ENCODE results near the gene REM2.
"Not testable (repeated sequence)": the region's sequence is repeated elsewhere in the genome, so short reads cannot be mapped to it uniquely, and the experiment has no call there.

The REM2 gene

DNA sequence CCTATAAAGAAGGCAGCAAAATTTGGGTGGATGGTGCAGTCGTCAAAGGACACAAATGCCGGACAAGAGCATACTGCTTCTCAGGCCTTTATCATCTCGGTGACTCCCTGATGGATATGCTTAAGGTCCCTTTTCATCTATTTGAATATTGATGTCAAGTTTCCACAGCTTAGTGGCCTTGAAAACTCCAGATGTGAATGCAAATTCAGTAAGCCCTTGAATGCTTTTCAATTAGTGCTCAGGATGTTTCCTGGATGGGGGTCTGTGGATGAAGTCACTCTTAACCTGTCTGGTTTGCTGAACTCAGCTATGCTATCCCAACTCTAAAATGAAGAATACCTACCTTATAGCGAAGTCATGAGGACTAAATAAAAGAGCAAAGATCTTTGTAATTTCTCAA, 10.7 kb downstream of the REM2 start:
- in situ Hi-C loops (cut with MboI; ENCODE audit: low sequenced_read_pairs): no loop called here

DNA sequence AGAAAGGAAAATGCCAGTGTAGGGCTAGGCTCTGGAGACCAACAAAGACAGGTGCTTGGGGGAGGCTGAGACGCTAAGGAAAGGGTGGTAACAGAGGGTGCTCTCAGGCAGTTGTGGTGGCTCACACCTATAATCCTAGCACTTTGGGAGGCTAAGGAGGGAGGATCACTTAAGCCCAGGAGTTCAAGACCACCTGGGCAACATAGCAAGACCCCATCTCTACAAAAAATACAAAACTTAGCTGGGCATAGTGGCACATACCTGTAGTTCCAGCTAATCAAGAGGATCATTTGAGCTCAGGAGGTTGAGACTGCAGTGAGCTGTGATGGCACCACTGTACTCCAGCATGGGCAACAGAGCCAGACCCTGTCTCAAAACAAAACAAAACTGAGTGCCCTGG, 12.4 kb downstream of the REM2 start:
- in situ Hi-C loops (cut with MboI; ENCODE audit: low sequenced_read_pairs): no loop called here

GRCh38 chr14:22896356-22896755, 13.3 kb downstream of the REM2 start:
- in situ Hi-C loops (cut with MboI; ENCODE audit: low sequenced_read_pairs): no loop called here

- in situ Hi-C loops (cut with MboI; ENCODE audit: low sequenced_read_pairs): no loop called here
Measured at GRCh38 chr14:22896760-22897159, 13.7 kb downstream of the REM2 start.

DNA sequence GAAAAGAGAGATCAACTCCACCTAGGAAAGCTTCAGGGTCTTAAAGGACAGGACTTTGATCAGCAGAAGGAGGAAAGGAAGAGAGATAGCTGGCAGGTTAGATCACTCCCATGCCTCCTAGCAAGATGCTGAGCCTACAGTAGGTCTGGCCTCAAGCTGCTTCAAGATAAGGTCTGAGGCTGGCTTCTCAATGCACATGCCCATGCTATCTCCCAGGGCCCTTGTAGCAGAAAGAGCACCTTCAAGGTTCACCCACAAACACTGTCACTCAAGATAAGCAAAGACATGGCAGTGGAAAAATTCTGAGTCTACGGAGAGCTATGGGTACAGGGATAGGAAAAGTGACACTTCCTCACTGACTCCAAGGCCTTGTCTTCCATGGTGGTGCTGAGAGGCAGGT, 14.3 kb downstream of the REM2 start:
- in situ Hi-C loops (cut with MboI; ENCODE audit: low sequenced_read_pairs): no loop called here

GRCh38 chr14:22898302-22899090, 15.5 kb downstream of the REM2 start:
- in situ Hi-C loops (cut with MboI; ENCODE audit: low sequenced_read_pairs): no loop called here

- in situ Hi-C loops (cut with MboI; ENCODE audit: low sequenced_read_pairs): no loop called here
Measured at GRCh38 chr14:22900081-22900799, 17.2 kb downstream of the REM2 start.

GRCh38 chr14:22901799-22902198, 18.8 kb downstream of the REM2 start:
- in situ Hi-C loops (cut with MboI; ENCODE audit: low sequenced_read_pairs): no loop called here

GRCh38 chr14:22903742-22904087, 20.7 kb downstream of the REM2 start:
- in situ Hi-C loops (cut with MboI; ENCODE audit: low sequenced_read_pairs): no loop called here

DNA sequence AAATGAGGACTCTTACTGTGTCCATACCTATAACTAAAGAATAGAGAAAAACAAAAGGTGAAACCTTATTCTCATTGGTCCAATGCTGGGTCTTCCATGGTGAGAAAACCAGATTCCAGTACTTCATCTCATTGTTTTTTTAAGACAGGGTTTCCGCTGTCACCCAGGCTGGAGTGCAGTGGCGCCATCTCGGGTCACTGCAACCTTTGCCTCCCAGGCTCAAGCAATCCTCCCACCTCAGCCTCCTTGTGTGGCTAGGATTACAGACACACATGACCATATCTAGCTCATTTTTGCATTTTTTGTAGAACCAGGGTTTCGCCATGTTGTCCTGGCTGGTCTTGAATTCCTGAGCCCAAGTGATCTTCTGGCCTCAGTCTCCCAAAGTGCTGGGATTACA, 22.6 kb downstream of the REM2 start:
- in situ Hi-C loops (cut with MboI; ENCODE audit: low sequenced_read_pairs): no loop called here

GRCh38 chr14:22906073-22906472, 23.1 kb downstream of the REM2 start:
- in situ Hi-C loops (cut with MboI; ENCODE audit: low sequenced_read_pairs): no loop called here

- in situ Hi-C loops (cut with MboI; ENCODE audit: low sequenced_read_pairs): no loop called here
Measured at GRCh38 chr14:22907429-22907828, 24.4 kb downstream of the REM2 start.

- in situ Hi-C loops (cut with MboI; ENCODE audit: low sequenced_read_pairs): no loop called here
Measured at GRCh38 chr14:22908601-22909000, 25.6 kb downstream of the REM2 start.

GRCh38 chr14:22910916-22911315, 27.9 kb downstream of the REM2 start:
- in situ Hi-C loops (cut with MboI; ENCODE audit: low sequenced_read_pairs): no loop called here

DNA sequence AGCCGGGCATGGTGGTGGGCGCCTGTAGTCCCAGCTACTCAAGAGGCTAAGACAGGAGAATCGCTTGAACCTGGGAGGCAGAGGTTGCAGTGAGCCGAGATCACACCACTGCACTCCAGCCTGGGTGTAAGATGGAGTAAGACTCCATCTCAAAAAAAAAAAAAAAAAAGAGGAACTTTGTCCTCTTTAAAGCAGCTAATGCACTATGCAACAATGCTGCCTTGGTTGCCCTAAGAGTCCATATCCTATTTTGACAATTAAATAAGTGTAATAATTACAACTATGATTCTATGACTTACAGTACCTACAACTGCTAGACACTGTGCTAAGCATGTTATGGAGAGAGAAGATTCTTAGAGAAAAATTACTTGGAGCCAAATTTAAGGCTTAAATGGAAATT, 31.8 kb downstream of the REM2 start:
- in situ Hi-C loops (cut with MboI; ENCODE audit: low sequenced_read_pairs): not testable (repeated sequence)

DNA sequence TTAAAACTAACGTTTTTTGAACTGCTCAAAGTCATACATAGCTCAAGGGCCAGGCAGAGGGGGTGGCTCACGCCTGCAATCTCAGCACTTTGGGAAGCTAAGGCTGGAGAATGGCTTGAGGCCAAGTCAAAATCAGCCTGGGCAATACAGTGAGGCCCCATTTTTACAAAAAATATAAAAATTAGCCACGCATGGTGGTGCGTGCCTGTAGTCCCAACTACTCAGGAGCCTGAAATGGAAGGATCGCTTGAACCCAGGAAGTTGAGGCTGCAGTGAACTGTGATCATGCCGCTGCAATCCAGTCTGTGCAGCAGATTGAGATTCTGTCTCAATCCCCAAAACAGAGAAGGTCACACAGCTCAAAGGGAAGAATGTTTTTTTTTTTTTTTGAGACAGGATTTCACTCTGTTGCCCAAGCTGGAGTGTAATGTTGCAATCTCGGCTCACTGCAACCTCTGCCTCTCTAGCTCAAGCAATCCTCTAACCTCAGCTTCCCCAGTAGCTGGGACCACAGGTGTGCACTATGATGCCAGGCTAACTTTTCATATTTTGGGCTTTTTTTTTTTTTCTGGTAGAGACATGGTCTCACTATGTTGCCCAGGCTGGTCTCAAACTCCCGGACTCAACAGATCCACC, 33.0 kb downstream of the REM2 start:
- in situ Hi-C loops (cut with MboI; ENCODE audit: low sequenced_read_pairs): no loop called here

- in situ Hi-C loops (cut with MboI; ENCODE audit: low sequenced_read_pairs): no loop called here
Measured at GRCh38 chr14:22918804-22919600, 36.0 kb downstream of the REM2 start, which contains the start of gene RBM23. Gene RBM23, minus strand, starts transcription at chr14:22919149.

- in situ Hi-C loops (cut with MboI; ENCODE audit: low sequenced_read_pairs): no loop called here
Measured at GRCh38 chr14:22919601-22919921, 36.5 kb downstream of the REM2 start.

DNA sequence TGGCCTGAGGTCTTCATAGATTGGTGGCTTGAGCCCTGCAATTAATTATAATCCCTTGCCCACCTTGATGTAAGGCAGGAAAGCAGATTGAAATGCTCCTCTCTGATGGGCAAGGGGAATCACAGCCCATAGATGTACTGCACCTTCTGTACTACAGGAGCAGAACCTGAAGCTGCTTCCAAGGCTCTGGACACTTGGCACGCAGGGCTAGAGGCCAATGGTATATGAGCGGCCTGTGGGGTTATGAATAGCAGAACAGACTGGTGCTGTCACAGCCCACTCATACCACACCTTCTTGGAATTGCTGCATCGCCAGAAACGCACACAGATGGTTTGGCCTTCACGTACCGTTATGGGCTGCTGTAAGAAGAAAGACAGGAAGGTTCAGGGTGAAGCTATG, 37.7 kb downstream of the REM2 start:
- in situ Hi-C loops (cut with MboI; ENCODE audit: low sequenced_read_pairs): no loop called here

GRCh38 chr14:22922294-22922693, 39.3 kb downstream of the REM2 start:
- in situ Hi-C loops (cut with MboI; ENCODE audit: low sequenced_read_pairs): no loop called here

DNA sequence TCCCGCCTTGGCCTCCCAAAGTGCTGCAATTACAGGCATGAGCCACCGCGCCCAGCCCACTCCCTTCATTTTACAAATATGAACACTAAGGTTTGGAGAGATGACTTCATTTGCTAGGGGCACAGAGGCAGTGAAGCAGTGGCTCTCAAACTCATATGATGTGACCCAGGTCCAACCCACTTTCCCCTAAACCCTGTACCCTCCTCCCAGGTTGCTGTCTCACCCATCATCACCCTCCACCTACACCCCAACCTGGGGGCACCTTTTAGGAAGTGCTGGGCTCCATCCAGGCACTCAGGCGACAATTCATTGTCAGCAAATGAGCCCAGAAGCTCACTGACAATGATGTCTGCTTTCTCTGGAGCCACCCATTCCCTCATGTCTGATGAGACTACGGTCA, 40.7 kb downstream of the REM2 start:
- in situ Hi-C loops (cut with MboI; ENCODE audit: low sequenced_read_pairs): no loop called here
